Measurements from ENCODE around the gene THADA.
"Not testable (repeated sequence)": the region's sequence is repeated elsewhere in the genome, so short reads cannot be mapped to it uniquely, and the experiment has no call there.

THADA gene

DNA sequence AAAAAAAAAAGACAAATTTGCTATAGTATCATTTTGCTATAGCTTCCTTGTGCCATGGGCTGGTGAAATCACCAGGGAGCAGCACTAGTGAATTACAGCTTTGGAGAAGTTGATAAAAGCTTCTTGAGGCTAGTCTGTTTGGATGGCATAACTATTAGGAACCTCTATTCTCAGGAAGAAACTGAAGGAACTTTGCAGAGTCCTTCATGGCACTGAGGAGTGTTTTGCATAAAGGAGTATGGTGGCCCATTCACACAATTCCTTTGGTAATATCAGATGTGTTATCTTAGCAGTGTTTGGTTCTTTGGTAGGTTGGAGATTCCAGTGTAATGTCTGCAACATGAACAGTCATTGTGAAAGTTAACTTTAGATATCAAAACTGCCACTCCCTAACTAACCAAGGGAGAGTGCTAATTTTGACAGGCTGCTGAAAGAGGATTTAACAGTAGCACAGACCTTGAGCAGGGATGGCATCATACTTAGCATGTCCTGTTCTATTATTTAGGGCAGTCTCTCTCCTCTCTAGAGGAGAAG, 292.8 kb downstream of the THADA start:
- H3K4me3 Mint-ChIP-seq: no peak overlapping the region
- H3K27ac Mint-ChIP-seq: no peak overlapping the region
- H3K27me3 Mint-ChIP-seq: no peaks in the 10 kb centered on the region
- H3K4me1 Mint-ChIP-seq: peaks cover 5 to 9% of the 10 kb centered on the region in 2 donors
- H3K9me3 Mint-ChIP-seq: no peaks in the 10 kb centered on the region
- H3K36me3 Mint-ChIP-seq: peaks cover 15 to 33% of the 10 kb centered on the region in 2 donors
- DNase-seq (no peak), ATAC-seq (replicated peaks) (no peak)

DNA sequence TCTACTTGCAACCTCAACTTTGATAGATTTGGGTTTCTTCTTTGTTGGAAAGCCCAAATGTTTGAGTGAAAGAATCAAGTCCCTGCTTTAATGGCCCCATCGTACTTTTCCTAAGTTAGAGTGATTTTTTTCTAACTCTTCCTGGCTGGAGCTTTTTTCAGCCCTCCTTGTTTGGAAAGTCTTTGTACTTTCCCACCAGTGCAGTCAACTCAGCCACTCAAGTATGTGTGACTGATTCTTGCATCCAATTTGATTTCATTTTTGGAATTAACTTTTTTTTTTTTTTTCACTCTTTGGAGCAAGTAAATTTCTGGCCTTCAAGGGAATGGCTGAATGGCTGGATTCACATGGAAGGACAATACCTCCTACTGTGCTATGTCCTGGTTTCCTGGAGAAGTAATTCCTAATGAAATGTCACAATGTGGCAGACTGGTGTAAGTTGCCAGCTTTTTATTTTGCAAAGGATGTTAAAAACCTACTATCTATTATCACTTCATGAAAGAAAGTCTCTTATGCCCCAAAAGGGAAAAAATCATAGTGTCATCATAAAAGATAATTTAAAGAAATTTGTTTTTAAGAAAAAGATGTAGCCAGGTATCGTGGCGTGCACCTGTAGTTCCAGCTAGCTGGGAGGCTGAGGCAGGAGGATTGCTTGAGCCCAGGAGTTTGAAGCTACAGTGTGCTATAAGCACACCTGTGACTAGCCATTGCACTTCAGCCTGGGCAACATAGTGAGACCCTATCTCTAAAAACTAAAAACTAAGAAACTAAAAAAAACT, 293.5 kb downstream of the THADA start:
- DNase-seq (no peak), ATAC-seq (replicated peaks) (no peak)
- H3K36me3 Mint-ChIP-seq: peaks cover 15 to 28% of the 10 kb centered on the region in 2 donors
- no peaks in the 10 kb centered on the region for H3K9me3 Mint-ChIP-seq
- H3K27me3 Mint-ChIP-seq: no peaks in the 10 kb centered on the region
- no peak overlapping the region for H3K27ac Mint-ChIP-seq
- peaks cover 5 to 9% of the 10 kb centered on the region in 2 donors for H3K4me1 Mint-ChIP-seq
- no peak overlapping the region for H3K4me3 Mint-ChIP-seq

DNA sequence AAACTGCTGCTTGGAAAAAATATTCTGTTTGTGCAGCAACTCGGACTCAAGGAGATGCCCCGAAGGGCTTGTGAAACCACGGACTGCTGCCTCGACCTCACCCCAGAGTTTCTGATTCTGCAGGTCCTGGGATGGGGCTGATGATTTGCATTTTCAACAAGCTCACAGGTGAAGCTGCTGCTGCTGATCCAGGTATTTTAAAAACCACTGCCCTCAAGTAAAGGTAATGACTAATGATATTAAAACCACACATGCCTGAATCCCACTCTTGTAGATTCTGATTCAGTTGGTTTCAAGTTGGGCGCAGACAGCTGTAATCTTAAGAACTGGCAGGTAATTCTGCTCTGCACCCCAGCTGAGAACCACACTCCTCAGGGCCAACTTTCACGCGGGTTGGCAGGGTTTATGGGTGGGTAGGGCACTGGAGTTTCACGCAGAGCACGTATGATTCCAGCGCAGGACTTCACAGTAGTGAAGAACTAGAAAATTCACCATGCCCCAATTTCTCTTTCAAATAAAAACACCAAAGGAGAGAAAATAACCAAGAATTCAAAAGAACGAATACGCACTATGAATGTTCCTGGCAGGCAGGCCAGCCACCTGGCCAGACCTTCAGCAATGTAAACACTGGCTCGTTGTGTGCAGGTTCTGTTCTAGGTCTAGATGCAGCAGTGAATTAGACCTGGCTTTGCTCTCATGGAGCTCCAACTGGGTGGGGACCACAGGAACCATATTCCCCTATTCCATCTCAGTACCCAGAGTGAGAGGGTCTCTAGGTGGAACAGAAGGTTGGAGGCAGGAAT, 294.9 kb downstream of the THADA start:
- Mint-ChIP-seq H3K27me3 (no peaks in the 10 kb centered on the region), H3K27ac (no peak overlapping the region), H3K4me3 (no peak overlapping the region), H3K4me1 (peaks cover 3 to 8% of the 10 kb centered on the region in 2 donors), H3K9me3 (no peaks in the 10 kb centered on the region), H3K36me3 (peaks cover 16 to 29% of the 10 kb centered on the region in 2 donors)
- DNase-seq: no peak
- ATAC-seq (replicated peaks): no peak

DNA sequence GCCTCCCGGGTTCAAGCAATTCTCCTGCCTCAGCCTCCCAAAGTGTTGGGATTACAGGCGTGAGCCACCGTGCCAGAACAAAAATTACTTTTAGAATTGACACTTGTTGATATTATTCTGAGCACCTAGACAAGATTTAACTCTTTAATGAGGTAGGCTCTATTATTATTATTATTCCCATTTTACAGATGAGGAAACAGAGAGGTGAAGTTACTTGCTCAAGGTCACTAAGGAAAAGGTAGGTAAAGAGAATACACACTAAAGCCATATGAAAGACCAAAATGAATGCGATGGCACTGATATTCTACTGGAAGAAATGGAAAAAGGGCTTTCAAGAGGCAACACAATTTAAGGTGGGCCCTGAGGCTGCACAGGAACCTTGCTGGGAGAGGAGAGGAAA, 295.6 kb downstream of the THADA start:
- H3K9me3 Mint-ChIP-seq: no peaks in the 10 kb centered on the region
- no peak for ATAC-seq (replicated peaks)
- peaks cover 12 to 21% of the 10 kb centered on the region in 2 donors for H3K36me3 Mint-ChIP-seq
- peaks cover under 1 to 1% of the 10 kb centered on the region in 2 donors for H3K4me1 Mint-ChIP-seq
- no peak overlapping the region for H3K27ac Mint-ChIP-seq
- no peak for DNase-seq
- no peaks in the 10 kb centered on the region for H3K27me3 Mint-ChIP-seq
- H3K4me3 Mint-ChIP-seq: no peak overlapping the region

DNA sequence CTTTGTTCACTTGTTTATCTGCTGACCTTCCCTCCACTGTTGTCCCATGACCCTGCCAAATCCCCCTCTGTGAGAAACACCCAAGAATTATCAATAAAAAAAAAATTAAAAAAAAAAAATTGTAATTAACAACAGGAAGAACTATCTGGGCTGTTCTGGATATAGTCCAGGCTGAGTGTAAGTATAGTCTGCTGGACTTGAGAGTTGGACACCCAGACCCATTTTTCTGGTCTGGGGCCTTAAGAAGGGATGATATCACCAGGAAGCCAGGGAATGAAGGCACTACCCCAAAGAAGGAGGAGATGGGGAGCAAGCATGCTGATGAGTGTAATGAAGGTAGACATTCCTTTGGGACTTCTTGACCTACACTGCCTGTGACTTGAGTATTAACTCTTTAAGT, 297.3 kb downstream of the THADA start:
- Mint-ChIP-seq H3K9me3 (peaks cover 0 to 4% of the 10 kb centered on the region in 2 donors), H3K27me3 (no peaks in the 10 kb centered on the region), H3K4me1 (peaks cover 13% of the 10 kb centered on the region in 2 donors), H3K27ac (peak overlapping the region; percentile 51), H3K36me3 (peaks cover 11 to 24% of the 10 kb centered on the region in 2 donors), H3K4me3 (no peak overlapping the region)
- DNase-seq: no peak
- no peak for ATAC-seq (replicated peaks)

DNA sequence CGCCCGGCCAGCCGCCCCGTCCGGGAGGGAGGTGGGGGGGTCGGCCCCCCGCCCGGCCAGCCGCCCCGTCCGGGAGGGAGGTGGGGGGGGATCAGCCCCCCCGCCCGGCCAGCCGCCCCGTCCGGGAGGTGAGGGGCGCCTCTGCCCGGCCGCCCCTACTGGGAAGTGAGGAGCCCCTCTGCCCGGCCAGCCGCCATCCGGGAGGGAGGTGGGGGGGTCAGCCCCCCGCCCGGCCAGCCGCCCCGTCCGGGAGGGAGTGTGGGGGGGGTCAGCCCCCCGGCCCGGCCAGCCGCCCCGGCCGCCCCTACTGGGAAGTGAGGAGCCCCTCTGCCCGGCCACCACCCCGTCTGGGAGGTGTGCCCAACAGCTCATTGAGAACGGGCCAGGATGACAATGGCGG, 298.1 kb downstream of the THADA start:
- not testable (repeated sequence) for H3K9me3 Mint-ChIP-seq; ATAC-seq (replicated peaks); H3K4me3 Mint-ChIP-seq; H3K27me3 Mint-ChIP-seq; DNase-seq; H3K27ac Mint-ChIP-seq
- H3K36me3 Mint-ChIP-seq: peaks cover 12 to 24% of the 10 kb centered on the region in 2 donors
- peaks cover 13 to 15% of the 10 kb centered on the region in 2 donors for H3K4me1 Mint-ChIP-seq

DNA sequence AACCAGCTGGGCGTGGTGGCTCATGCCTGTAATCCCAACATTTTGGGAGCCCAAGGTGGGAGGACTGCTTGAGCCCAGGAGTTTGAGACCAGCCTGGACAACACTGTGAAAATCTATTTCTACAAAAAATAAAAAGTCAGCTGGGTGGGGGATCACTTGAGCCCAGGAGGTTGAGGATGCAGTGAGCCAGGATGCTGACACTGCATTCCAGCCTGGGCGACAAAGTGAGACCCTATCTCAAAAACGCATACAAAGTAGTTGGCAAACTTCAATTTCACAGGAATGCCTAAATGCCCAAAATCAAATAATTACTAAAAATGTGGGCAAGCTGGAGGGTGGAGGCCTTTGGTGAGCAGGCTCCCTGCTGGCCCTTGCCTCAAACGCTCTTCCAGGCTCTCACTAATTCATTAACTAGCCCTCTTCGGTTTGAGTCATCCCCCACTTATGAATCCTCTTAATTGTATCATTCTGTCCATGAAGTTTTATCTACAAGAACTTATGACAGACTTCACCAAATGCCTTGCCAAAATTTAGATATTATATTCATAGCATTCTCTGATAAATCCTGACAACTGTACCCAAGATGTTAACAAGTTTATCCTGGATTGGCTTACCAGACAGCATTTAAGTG, 300.8 kb downstream of the THADA start:
- ATAC-seq (replicated peaks) (no peak), DNase-seq (no peak)
- Mint-ChIP-seq H3K4me3 (no peak overlapping the region), H3K4me1 (peaks cover 13 to 15% of the 10 kb centered on the region in 2 donors), H3K36me3 (peaks cover 27 to 45% of the 10 kb centered on the region in 2 donors), H3K27ac (no peak overlapping the region), H3K9me3 (peaks cover 0 to 4% of the 10 kb centered on the region in 2 donors), H3K27me3 (no peaks in the 10 kb centered on the region)

DNA sequence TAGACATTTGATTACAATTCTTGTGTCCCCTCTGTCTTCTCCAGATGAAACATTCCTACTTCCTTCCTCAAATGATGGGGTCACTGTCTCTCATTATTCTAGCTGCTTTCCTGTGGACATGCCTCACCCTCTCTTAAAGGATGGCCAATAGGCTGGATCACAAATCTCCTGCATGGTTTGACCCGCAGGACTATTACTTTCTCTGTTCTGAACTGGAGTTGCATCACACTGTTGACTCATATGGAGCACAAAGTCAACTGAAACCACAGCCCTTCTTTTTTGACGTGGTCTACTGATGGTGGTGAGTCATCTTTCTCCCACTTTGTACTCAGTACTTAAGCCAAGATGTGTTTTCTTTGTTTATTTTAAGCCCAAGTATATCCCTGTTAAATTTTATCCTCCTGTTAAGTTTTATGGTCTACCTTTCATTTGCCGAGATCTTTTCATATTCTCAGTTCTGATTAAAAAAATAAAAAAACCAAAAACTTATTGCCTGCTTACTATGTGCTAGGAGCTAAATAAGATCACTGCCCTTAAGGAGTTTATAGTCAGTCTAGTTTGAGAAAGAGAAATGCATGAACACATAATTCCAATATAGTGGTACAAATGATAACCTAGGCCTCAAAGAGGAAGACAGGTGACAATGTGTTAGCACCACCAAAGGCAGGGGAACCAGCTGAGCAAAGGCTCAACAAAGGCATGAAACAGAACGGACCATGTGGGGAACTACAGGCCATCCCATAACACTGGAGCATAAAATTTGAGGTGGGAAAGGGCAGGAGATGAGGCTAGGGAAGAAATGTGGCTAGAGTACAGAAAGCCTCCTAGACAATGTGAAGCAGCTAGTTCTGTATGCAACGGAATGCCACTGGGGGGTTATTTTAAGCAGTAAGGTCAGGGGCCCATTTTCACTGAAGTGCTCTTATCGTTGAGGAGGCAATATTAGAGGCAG, 301.8 kb downstream of the THADA start:
- Mint-ChIP-seq H3K9me3 (peaks cover 0 to 4% of the 10 kb centered on the region in 2 donors), H3K36me3 (peaks cover 34 to 55% of the 10 kb centered on the region in 2 donors), H3K4me1 (peaks cover 13 to 15% of the 10 kb centered on the region in 2 donors), H3K27me3 (no peaks in the 10 kb centered on the region), H3K4me3 (no peak overlapping the region), H3K27ac (peak overlapping the region; percentile 63)
- ATAC-seq (replicated peaks) (peak; percentile 100), DNase-seq (peak; percentile 28)

DNA sequence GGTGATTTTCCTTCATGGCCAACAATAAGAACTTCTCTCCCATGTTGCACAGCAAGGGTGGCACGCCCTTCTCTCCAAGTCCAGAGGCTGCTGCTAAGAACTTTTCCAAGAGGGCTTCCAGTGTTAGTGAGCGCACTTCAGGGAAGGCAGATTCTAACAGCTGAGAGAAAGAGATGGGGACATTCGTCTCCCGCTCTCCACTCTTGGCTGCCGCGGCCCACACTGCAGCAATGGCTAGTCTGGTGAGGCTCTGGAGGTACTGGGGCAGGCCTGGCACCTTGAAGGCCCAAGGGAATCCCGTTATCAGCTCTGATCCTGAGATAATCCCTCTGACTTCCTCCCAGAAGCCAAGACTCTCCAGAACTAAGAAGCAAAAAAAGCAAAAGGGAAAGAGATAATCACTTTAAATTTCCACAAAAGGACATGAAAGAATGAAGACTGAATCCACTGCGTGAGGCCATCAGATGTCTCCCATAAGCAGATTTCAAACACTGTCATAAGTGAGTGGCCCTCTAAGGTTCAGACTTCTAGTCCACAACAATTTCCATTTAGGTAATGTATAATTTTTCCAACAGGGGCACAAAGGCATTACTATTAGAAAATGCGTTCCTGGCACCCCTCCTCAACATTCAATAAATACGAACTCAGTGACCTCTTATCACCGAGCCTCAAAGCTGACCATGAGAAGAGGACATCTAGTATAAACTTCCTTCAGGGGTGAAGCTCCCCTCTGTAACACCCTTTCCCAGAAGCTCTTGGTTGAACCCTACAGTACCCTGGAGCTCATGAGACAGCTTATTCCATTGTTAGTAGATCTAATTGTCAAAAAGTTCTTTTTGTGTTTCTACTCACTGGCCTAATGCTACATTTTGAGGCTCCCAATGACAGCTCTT, 302.7 kb downstream of the THADA start:
- ATAC-seq (replicated peaks): no peak

DNA sequence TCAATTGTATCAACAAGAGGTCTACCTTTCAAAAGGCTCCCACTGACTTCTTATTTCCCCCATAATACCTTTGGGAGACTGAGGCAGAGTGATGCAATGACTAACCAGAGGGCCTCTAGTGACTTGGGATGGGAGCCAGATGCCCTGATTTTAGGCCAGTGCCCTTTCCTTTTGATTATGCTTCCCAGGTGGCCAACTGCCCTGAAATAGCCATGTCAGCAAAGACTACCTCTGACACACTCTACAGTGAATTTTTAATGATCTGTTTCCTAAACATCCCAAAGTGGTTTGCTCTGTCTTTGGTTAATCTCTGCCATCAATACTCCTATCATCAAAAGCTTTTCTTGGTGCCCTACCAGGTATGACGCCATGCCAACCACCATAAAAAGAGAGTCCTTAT, 303.5 kb downstream of the THADA start:
- DNase-seq: no peak
- no peak overlapping the region for H3K27ac Mint-ChIP-seq
- H3K27me3 Mint-ChIP-seq: no peaks in the 10 kb centered on the region
- no peak overlapping the region for H3K4me3 Mint-ChIP-seq
- H3K4me1 Mint-ChIP-seq: peaks cover 13 to 15% of the 10 kb centered on the region in 2 donors
- peaks cover 42 to 66% of the 10 kb centered on the region in 2 donors for H3K36me3 Mint-ChIP-seq
- ATAC-seq (replicated peaks): no peak
- peaks cover 0 to 4% of the 10 kb centered on the region in 2 donors for H3K9me3 Mint-ChIP-seq

More for the DNA sequence above, 302.7 kb downstream of the THADA start:
- Mint-ChIP-seq H3K4me3 (no peak overlapping the region), H3K36me3 (peaks cover 37 to 58% of the 10 kb centered on the region in 2 donors), H3K27me3 (no peaks in the 10 kb centered on the region), H3K4me1 (peaks cover 13 to 15% of the 10 kb centered on the region in 2 donors), H3K27ac (peak overlapping the region; percentile 63), H3K9me3 (peaks cover 0 to 4% of the 10 kb centered on the region in 2 donors)
- no peak for DNase-seq

DNA sequence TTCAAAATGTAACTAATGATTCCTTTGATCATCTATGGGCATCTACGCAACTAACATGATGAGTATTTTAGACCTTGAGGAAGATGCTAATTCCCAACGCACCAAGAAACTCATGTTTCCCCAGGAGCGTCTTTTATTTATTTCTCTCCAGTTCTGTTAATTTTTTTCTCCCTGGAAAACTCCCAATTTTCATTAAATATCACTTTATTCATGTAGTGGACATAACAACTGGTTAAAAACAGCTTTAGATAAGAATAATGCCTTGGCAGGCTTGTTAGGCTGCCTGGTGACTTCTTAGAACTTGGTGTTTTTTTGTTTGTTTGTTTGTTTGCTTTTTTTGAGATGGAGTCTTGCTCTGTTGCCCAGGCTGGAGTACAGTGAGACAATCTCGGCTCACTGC, 306.5 kb downstream of the THADA start:
- DNase-seq (no peak), ATAC-seq (replicated peaks) (no peak)
- peaks cover 65 to 88% of the 10 kb centered on the region in 2 donors for H3K36me3 Mint-ChIP-seq
- H3K27me3 Mint-ChIP-seq: no peaks in the 10 kb centered on the region
- peaks cover 13 to 14% of the 10 kb centered on the region in 2 donors for H3K9me3 Mint-ChIP-seq
- H3K27ac Mint-ChIP-seq: no peak overlapping the region
- peaks cover 9 to 10% of the 10 kb centered on the region in 2 donors for H3K4me1 Mint-ChIP-seq
- H3K4me3 Mint-ChIP-seq: no peak overlapping the region

DNA sequence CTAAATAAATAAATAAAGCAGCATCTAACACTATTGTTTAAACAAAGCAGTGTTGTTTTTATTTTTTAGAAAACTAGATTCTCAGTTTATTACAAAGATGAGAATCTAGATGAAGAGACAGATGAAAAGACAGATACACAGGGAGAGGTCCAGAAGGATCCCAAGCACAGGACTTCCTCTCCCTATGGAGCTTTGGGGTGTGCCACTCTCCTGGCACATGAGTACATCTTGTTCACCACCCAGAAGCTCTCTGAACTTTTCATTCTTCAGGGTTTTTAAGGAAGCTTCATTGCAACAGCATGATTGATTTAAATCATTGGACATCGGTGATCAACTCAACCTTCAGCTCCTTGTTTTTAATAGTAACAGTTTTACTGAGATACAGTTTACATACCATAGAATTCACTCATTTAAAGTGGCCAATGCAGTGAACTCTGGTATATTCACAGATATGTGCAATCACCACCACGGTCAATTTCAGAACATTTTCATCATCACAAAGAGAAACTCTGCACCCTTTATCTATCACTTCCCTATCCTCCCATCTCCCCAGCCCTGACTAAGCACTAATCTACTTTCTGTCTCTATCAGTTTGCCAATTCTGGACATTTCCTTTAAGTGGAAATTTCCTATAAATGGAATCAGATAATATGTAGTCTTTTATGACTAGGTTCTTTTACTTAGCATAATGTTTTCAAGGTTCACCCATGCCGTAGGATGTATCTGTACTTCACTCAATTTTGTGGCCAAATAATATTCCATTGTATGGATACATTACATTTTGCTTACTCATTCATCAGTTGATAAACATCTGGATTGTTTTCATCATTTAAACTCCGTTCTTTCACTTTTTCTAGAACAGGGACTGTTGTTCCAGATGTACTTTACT, 307.2 kb downstream of the THADA start:
- ATAC-seq (replicated peaks) (no peak), DNase-seq (no peak)
- no peak overlapping the region for H3K4me3 Mint-ChIP-seq
- peaks cover 3% of the 10 kb centered on the region in 2 donors for H3K4me1 Mint-ChIP-seq
- no peaks in the 10 kb centered on the region for H3K27me3 Mint-ChIP-seq
- no peak overlapping the region for H3K27ac Mint-ChIP-seq
- peaks cover 70 to 90% of the 10 kb centered on the region in 2 donors for H3K36me3 Mint-ChIP-seq
- H3K9me3 Mint-ChIP-seq: peaks cover 14 to 15% of the 10 kb centered on the region in 2 donors
